DMS 273 (cell line): Measurements from ENCODE around the gene TNFRSF18.
"Not testable (repeated sequence)": the region's sequence is repeated elsewhere in the genome, so short reads cannot be mapped to it uniquely, and the experiment has no call there.

Experiments
- DNase-seq: peaks from one replicate; lab custom pipeline; 2025; ENCODE audit not compliant: unreplicated experiment; lab: John Stamatoyannopoulos, UW

The TNFRSF18 gene

GRCh38 chr1:1206376-1206965 is at the start of gene TNFRSF18:
TSS of gene TNFRSF18 (minus strand) at chr1:1206592. CDS start at chr1:1206571, 21 bp downstream.
- no peak for DNase-seq

- DNase-seq: no peak
These were observed 49.2 kb upstream of the TNFRSF18 start for GRCh38 chr1:1255611-1256010.

GRCh38 chr1:1255078-1255477 is 48.7 kb upstream of the TNFRSF18 start:
- DNase-seq: no peak

- no peak for DNase-seq
These were observed 48.2 kb upstream of the TNFRSF18 start for GRCh38 chr1:1254667-1254998.

- no peak for DNase-seq
These were observed 47.7 kb upstream of the TNFRSF18 start for GRCh38 chr1:1253972-1254666.

GRCh38 chr1:1253314-1253713 is 46.9 kb upstream of the TNFRSF18 start:
- no peak for DNase-seq

- DNase-seq: peak; percentile 84
These were observed 44.4 kb upstream of the TNFRSF18 start for GRCh38 chr1:1250786-1251284.

GRCh38 chr1:1248009-1248913 is 41.9 kb upstream of the TNFRSF18 start:
- not testable (repeated sequence) for DNase-seq

- no peak for DNase-seq
These were observed 41.0 kb upstream of the TNFRSF18 start for GRCh38 chr1:1247341-1247913.

GRCh38 chr1:1246577-1247340 is 40.4 kb upstream of the TNFRSF18 start, which contains the start of gene C1QTNF12:
TSS of gene C1QTNF12 (minus strand) at chr1:1246722. CDS start at chr1:1246690, 32 bp downstream.
- peak; percentile 81 for DNase-seq

- DNase-seq: peak; percentile 76
These were observed 39.6 kb upstream of the TNFRSF18 start for GRCh38 chr1:1245817-1246576.

- DNase-seq: peak; percentile 48
These were observed 38.9 kb upstream of the TNFRSF18 start for GRCh38 chr1:1245178-1245816.

- DNase-seq: peak; percentile 58
These were observed 37.9 kb upstream of the TNFRSF18 start for GRCh38 chr1:1244192-1244811.

GRCh38 chr1:1243807-1244191 is 37.4 kb upstream of the TNFRSF18 start:
- peak; percentile 54 for DNase-seq

- no peak for DNase-seq
These were observed 36.9 kb upstream of the TNFRSF18 start for GRCh38 chr1:1243266-1243660.

GRCh38 chr1:1242461-1243265 is 36.3 kb upstream of the TNFRSF18 start:
- peak; percentile 55 for DNase-seq

- no peak for DNase-seq
These were observed 35.3 kb upstream of the TNFRSF18 start for GRCh38 chr1:1241588-1242219.
